ENCODE data around the gene ASTN2. TPM values are rescaled to one million over a fixed set of nuclear protein-coding genes. Genes with fewer than 3 reads are reported as not detected.

The ASTN2 gene
- total and polyA plus RNA-seq, 9 of the 15 experiments (the other 6 are each of a cell fraction or from before 2014, with no cell fraction given): 0.56 to 3.5 (median 1.9) TPM

- no peak for TF ChIP-seq ATF6 (CRISPR knock-in tag; IDR thresholded peaks at IDR 0.05)
- TF ChIP-seq CBX2 (IDR thresholded peaks at IDR 0.05; ENCODE audit: insufficient read depth, low read length, poor library complexity, severe bottlenecking): no peak
- no peak for TF ChIP-seq TEAD1 (CRISPR knock-in tag; IDR thresholded peaks at IDR 0.05)
- no peak for TF ChIP-seq TGIF2 (CRISPR knock-in tag; IDR thresholded peaks at IDR 0.05)
- no peak for TF ChIP-seq ZNF695 (CRISPR knock-in tag; IDR thresholded peaks at IDR 0.05)
- TF ChIP-seq SMAD4 (CRISPR knock-in tag; conservative IDR thresholded peaks at IDR 0.05): no peak
- no peak for TF ChIP-seq NFRKB (IDR thresholded peaks at IDR 0.05; ENCODE audit: low read depth)
- no peak for TF ChIP-seq ZNF197 (CRISPR knock-in tag; IDR thresholded peaks at IDR 0.05; ENCODE audit: low read depth)
- TF ChIP-seq ZNF75A (CRISPR knock-in tag; IDR thresholded peaks at IDR 0.05): no peak
- TF ChIP-seq SAFB (IDR thresholded peaks at IDR 0.05; ENCODE audit: borderline replicate concordance, low read depth, low read length): no peak
- TF ChIP-seq ZNF324 (CRISPR knock-in tag; IDR thresholded peaks at IDR 0.05): no peak
These were observed 51.9 kb downstream of the ASTN2 start (continued) for GRCh38 chr9:117363006-117363405.

DNA sequence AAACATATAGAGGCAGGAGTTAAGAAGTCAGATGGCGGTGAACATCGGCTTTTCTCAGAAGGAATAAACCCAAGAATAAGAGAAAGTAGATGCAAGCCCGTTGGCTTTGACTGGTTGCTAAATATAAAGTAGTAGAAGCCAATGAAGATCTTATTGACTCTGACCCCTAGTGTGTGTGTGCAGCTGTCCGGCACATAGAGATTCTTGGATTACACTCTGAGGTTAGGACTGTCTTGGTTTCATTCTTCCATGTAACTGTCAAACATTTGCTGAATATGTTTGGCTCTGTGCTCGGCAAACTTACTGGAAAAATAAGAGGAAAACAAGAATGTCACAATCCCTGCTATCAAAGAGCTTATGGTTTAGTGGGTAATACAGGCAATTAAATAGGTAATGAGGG, 54.9 kb downstream of the ASTN2 start:
- WGBS (ENCODE audit: insufficient coverage, low coverage, missing lambda C conversion rate): 1% methylated on average over 5 of the region's 5 CpGs
- H3K4me2 ChIP-seq (ENCODE audit: insufficient read depth, low read length): no peak overlapping the region
- H3K36me3 ChIP-seq (ENCODE audit: control insufficient read depth, insufficient read depth, low read length): no peaks in the 10 kb centered on the region
- H3K27ac ChIP-seq (ENCODE audit: extremely low read depth, low read depth, low read length): no peak overlapping the region
- CTCF ChIA-PET (ENCODE audit: low intra/inter-chr PET ratio): no interaction called here
- no TSS peak for BruUV-seq (replicated peaks)
- in situ Hi-C loops (cut with MboI): no loop called here
- H3K9me1 ChIP-seq (ENCODE audit: control insufficient read depth, insufficient read depth, low read length): no peaks in the 10 kb centered on the region
- no peaks in the 10 kb centered on the region for H3K9me3 ChIP-seq (replicated peaks; ENCODE audit: control insufficient read depth, insufficient read depth, low read depth, low read length)
- intact Hi-C loops (cut with micrococcal nuclease): no loop called here
- H3K27me3 ChIP-seq (ENCODE audit: control insufficient read depth in 2 of 2, insufficient read depth in 2 of 2, low read length in 2 of 2): no peaks in the 10 kb centered on the region
- no peaks in the 10 kb centered on the region for H3K4me1 ChIP-seq (replicated peaks in 1 of 2; ENCODE audit: control insufficient read depth in 2 of 2, insufficient read depth in 2 of 2, low read length in 2 of 2)
- POLR2A ChIA-PET: no interaction called here
- no peak for ATAC-seq
- DNase-seq (ENCODE audit: extremely low read depth in 1 of 4, low spot score in 3 of 4): no peak
- H3K79me2 ChIP-seq (ENCODE audit: control insufficient read depth, insufficient read depth, low read length): no peaks in the 10 kb centered on the region
- H2AFZ ChIP-seq (ENCODE audit: low read depth, low read length): no peak overlapping the region
- FAIRE-seq: no peak
- H3K9ac ChIP-seq (ENCODE audit: insufficient read depth in 1 of 2, low read depth in 2 of 2, low read length in 2 of 2): no peak overlapping the region
- no peak overlapping the region for H3K4me3 ChIP-seq
- no peaks in the 10 kb centered on the region for H4K20me1 ChIP-seq (replicated peaks; ENCODE audit: control insufficient read depth, insufficient read depth, low read length)
- TF ChIP-seq ZNF79 (CRISPR knock-in tag; IDR thresholded peaks at IDR 0.05; ENCODE audit: low read depth) (no peak), CBFA2T3 (IDR thresholded peaks at IDR 0.05) (no peak), NR4A1 (CRISPR knock-in tag; IDR thresholded peaks at IDR 0.05) (no peak), NR4A1 (tag; IDR thresholded peaks at IDR 0.05) (no peak), RBM34 (IDR thresholded peaks at IDR 0.05; ENCODE audit: borderline replicate concordance, insufficient read depth, low read length) (no peak), MCM7 (IDR thresholded peaks at IDR 0.05) (no peak), PRPF4 (IDR thresholded peaks at IDR 0.05; ENCODE audit: insufficient read depth, low read depth, low read length, poor library complexity, severe bottlenecking) (no peak)
- TF ChIP-seq, protein P1, sequence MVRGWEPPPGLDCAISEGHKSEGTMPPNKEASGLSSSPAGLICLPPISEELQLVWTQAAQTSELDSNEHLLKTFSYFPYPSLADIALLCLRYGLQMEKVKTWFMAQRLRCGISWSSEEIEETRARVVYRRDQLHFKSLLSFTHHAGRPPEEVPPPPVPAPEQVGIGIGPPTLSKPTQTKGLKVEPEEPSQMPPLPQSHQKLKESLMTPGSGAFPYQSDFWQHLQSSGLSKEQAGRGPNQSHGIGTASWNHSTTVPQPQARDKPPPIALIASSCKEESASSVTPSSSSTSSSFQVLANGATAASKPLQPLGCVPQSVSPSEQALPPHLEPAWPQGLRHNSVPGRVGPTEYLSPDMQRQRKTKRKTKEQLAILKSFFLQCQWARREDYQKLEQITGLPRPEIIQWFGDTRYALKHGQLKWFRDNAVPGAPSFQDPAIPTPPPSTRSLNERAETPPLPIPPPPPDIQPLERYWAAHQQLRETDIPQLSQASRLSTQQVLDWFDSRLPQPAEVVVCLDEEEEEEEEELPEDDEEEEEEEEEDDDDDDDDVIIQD (CRISPR knock-in tag; IDR thresholded peaks at IDR 0.05): no peak

Data from K562 (cell line).